ENCODE data around the gene DUSP23. TPM values are rescaled to one million over a fixed set of nuclear protein-coding genes. Genes with fewer than 3 reads are reported as not detected.

Gene DUSP23
- total and polyA plus RNA-seq, 10 of the 15 experiments (the other 5 are each of a cell fraction or from before 2014, with no cell fraction given), result 1.1 to 6.9 (median 4.1) TPM; not detected in 1

- TF ChIP-seq HSF1 (IDR thresholded peaks at IDR 0.05; ENCODE audit: low read depth, low read length) (no peak), ATF7 (IDR thresholded peaks at IDR 0.05; ENCODE audit: low read depth) (no peak)
Observed at GRCh38 chr1:159774465-159774864, 6.3 kb upstream of the DUSP23 start (continued).

GRCh38 chr1:159775716-159776115, 5.0 kb upstream of the DUSP23 start:
- no peak overlapping the region for H3K27ac ChIP-seq (ENCODE audit: control insufficient read depth, insufficient read depth)
- no peaks in the 10 kb centered on the region for H3K4me1 ChIP-seq (ENCODE audit: control insufficient read depth, insufficient read depth, low read length)
- no peak overlapping the region for H3K9ac ChIP-seq (ENCODE audit: control insufficient read depth, insufficient read depth, low read length)
- WGBS (ENCODE audit: insufficient coverage, insufficient replicate concordance, low lambda C conversion rate, missing lambda C conversion rate), result 0% methylated on average over 2 of the region's 2 CpGs
- DNase-seq (ENCODE audit: low read depth, low spot score), result no peak
- ChIA-PET RAD21 (ENCODE audit: unreplicated experiment) (no interaction called here), POLR2A (no interaction called here), CTCF (interaction anchor here (0.8 kb wide), 1 partner anchor 115 kb away, joined by 3 read pairs; no protein-coding TSS in a partner anchor), SMC1A (ENCODE audit: uncharacterized antibody, unreplicated experiment) (interaction anchor here (1.6 kb wide), 1 partner anchor 231 kb away, joined by 3 read pairs; no protein-coding TSS in a partner anchor)
- no peaks in the 10 kb centered on the region for H3K27me3 ChIP-seq (replicated peaks in 1 of 2; ENCODE audit: control insufficient read depth in 2 of 2, insufficient read depth in 2 of 2, low read length in 1 of 2)
- no peak overlapping the region for H2AFZ ChIP-seq (ENCODE audit: control insufficient read depth, low read depth, low read length)
- ATAC-seq, result no peak
- no peak overlapping the region for H3K4me3 ChIP-seq
- in situ Hi-C loops (cut with MboI) (no loop called here), intact Hi-C loops (cut with micrococcal nuclease; ENCODE audit: unreplicated experiment) (no loop called here)
- BruUV-seq (replicated peaks), result no TSS peak
- FAIRE-seq, result no peak
- no peaks in the 10 kb centered on the region for H3K9me3 ChIP-seq (replicated peaks; ENCODE audit: control insufficient read depth, insufficient read depth, low read length)
- no peak overlapping the region for H3K4me2 ChIP-seq (ENCODE audit: control insufficient read depth, insufficient read depth)
- no peaks in the 10 kb centered on the region for H3K79me2 ChIP-seq (ENCODE audit: control insufficient read depth, insufficient read depth, low read length)
- H3K36me3 ChIP-seq (ENCODE audit: control insufficient read depth in 2 of 2, insufficient read depth in 2 of 2, low read length in 1 of 2), result no peaks in the 10 kb centered on the region
- H4K20me1 ChIP-seq (ENCODE audit: control insufficient read depth, insufficient read depth), result no peaks in the 10 kb centered on the region
- TF ChIP-seq GATAD2B (conservative IDR thresholded peaks at IDR 0.05; ENCODE audit: low read depth) (no peak), MTA3 (IDR thresholded peaks at IDR 0.05; ENCODE audit: borderline replicate concordance, low read length) (no peak), CHD1 (IDR thresholded peaks at IDR 0.05; ENCODE audit: low read depth, low read length) (no peak), RELB (IDR thresholded peaks at IDR 0.05; ENCODE audit: low read depth) (no peak), RCOR1 (conservative IDR thresholded peaks at IDR 0.05; ENCODE audit: low read depth, low read length) (no peak), ZNF24 (IDR thresholded peaks at IDR 0.05) (no peak), MTA2 (IDR thresholded peaks at IDR 0.05; ENCODE audit: low read depth) (no peak), SIN3A (IDR thresholded peaks at IDR 0.05; ENCODE audit: low read depth, low read length) (no peak), ZBTB40 (IDR thresholded peaks at IDR 0.05; ENCODE audit: borderline replicate concordance) (no peak), MEF2A (IDR thresholded peaks at IDR 0.05; ENCODE audit: insufficient read depth, low read depth, low read length) (no peak)

Data from GM12878 (cell line).